ENCODE measurements around the gene GRIN3B.

GRIN3B gene

DNA sequence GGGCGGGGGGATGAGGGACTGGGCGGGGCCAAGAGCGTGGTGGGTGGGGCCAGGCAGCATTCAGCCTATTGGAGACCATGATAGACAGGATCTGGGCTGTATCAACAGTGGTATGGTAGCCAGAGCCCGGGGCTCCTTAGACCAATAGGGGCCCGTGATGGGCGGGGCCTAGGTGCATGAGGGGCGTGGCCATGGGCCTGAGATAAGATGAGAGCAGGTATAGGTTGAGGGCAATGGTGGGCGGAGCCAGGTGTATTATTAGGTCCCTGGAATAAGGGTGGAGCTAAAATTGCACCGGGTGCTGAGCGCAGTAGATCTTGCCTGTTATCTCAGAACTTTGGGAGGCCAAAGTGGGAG lies 45.0 kb downstream of the GRIN3B start:
- TF ChIP-seq, protein P1, sequence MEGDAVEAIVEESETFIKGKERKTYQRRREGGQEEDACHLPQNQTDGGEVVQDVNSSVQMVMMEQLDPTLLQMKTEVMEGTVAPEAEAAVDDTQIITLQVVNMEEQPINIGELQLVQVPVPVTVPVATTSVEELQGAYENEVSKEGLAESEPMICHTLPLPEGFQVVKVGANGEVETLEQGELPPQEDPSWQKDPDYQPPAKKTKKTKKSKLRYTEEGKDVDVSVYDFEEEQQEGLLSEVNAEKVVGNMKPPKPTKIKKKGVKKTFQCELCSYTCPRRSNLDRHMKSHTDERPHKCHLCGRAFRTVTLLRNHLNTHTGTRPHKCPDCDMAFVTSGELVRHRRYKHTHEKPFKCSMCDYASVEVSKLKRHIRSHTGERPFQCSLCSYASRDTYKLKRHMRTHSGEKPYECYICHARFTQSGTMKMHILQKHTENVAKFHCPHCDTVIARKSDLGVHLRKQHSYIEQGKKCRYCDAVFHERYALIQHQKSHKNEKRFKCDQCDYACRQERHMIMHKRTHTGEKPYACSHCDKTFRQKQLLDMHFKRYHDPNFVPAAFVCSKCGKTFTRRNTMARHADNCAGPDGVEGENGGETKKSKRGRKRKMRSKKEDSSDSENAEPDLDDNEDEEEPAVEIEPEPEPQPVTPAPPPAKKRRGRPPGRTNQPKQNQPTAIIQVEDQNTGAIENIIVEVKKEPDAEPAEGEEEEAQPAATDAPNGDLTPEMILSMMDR (IDR thresholded peaks at IDR 0.05; ENCODE audit: insufficient read depth, low read length): no peak
- TF ChIP-seq, protein P2, sequence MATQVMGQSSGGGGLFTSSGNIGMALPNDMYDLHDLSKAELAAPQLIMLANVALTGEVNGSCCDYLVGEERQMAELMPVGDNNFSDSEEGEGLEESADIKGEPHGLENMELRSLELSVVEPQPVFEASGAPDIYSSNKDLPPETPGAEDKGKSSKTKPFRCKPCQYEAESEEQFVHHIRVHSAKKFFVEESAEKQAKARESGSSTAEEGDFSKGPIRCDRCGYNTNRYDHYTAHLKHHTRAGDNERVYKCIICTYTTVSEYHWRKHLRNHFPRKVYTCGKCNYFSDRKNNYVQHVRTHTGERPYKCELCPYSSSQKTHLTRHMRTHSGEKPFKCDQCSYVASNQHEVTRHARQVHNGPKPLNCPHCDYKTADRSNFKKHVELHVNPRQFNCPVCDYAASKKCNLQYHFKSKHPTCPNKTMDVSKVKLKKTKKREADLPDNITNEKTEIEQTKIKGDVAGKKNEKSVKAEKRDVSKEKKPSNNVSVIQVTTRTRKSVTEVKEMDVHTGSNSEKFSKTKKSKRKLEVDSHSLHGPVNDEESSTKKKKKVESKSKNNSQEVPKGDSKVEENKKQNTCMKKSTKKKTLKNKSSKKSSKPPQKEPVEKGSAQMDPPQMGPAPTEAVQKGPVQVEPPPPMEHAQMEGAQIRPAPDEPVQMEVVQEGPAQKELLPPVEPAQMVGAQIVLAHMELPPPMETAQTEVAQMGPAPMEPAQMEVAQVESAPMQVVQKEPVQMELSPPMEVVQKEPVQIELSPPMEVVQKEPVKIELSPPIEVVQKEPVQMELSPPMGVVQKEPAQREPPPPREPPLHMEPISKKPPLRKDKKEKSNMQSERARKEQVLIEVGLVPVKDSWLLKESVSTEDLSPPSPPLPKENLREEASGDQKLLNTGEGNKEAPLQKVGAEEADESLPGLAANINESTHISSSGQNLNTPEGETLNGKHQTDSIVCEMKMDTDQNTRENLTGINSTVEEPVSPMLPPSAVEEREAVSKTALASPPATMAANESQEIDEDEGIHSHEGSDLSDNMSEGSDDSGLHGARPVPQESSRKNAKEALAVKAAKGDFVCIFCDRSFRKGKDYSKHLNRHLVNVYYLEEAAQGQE (IDR thresholded peaks at IDR 0.05; ENCODE audit: insufficient replicate concordance, low read depth): no peak
- TF ChIP-seq GABPA (IDR thresholded peaks at IDR 0.05; ENCODE audit: low read depth) (no peak), SPI1 (IDR thresholded peaks at IDR 0.05; ENCODE audit: borderline replicate concordance, low read depth) (no peak), POLR2AphosphoS5 (IDR thresholded peaks at IDR 0.05; ENCODE audit: low read depth) (no peak)
- DNase-seq (ENCODE audit: low read depth in 1 of 2, low spot score in 1 of 2): no peak
- Histone ChIP-seq H3K4me3 (replicated peaks; ENCODE audit: insufficient read depth, low read length) (no peak overlapping the region), H3K27me3 (ENCODE audit: insufficient read depth, poor library complexity, severe bottlenecking) (no peaks in the 10 kb centered on the region), H3K27ac (replicated peaks) (no peak overlapping the region)

DNA sequence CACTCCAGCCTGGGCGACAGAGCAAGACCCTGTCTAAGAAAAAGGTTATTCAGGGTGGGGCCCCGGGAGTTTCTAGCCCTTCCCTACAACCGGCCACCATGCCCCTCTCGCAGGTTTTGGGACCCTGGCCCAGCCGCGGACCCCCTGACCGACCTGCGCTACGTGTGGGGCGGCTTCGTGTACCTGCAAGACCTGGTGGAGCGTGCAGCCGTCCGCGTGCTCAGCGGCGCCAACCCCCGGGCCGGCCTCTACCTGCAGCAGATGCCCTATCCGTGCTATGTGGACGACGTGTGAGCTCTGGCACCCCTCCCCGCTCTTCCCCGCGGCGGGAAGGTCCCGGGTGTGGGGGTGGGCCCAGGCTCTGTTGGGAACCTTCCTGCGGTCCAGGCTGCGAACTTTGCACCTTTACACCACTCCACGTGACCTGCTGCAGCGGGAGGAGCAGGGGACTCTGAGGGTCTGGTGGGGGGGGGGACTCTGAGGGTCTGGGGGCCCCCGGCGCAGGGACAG lies 46.0 kb downstream of the GRIN3B start:
- no peak overlapping the region for H3K27ac ChIP-seq (replicated peaks)
- no peaks in the 10 kb centered on the region for H3K27me3 ChIP-seq (ENCODE audit: insufficient read depth, poor library complexity, severe bottlenecking)
- DNase-seq (ENCODE audit: low read depth in 1 of 2, low spot score in 1 of 2): no peak
- H3K4me3 ChIP-seq (replicated peaks; ENCODE audit: insufficient read depth, low read length): no peak overlapping the region
- TF ChIP-seq GABPA (IDR thresholded peaks at IDR 0.05; ENCODE audit: low read depth) (no peak), POLR2AphosphoS5 (IDR thresholded peaks at IDR 0.05; ENCODE audit: low read depth) (no peak)
- TF ChIP-seq, protein P1 (IDR thresholded peaks at IDR 0.05; ENCODE audit: insufficient read depth, low read length): no peak
- TF ChIP-seq, protein P2 (IDR thresholded peaks at IDR 0.05; ENCODE audit: insufficient replicate concordance, low read depth): no peak

DNA sequence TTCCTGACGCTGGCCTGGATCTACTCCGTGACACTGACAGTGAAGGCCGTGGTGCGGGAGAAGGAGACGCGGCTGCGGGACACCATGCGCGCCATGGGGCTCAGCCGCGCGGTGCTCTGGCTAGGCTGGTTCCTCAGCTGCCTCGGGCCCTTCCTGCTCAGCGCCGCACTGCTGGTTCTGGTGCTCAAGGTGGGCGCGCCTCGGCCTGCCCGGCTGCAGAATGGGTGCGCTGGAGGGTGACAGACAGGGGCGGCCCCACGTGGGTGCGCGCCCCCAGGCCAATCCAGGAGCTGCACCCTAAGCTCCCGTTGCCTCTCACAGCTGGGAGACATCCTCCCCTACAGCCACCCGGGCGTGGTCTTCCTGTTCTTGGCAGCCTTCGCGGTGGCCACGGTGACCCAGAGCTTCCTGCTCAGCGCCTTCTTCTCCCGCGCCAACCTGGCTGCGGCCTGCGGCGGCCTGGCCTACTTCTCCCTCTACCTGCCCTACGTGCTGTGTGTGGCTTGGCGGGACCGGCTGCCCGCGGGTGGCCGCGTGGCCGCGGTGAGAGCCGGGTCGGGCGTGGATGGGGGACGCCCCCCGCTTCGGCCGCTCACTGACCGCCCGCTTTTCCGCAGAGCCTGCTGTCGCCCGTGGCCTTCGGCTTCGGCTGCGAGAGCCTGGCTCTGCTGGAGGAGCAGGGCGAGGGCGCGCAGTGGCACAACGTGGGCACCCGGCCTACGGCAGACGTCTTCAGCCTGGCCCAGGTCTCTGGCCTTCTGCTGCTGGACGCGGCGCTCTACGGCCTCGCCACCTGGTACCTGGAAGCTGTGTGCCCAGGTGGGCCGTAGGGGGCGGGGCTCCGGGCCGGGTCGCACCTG lies 46.8 kb downstream of the GRIN3B start:
- no peak for DNase-seq (ENCODE audit: low read depth in 1 of 2, low spot score in 1 of 2)
- Histone ChIP-seq H3K4me3 (replicated peaks; ENCODE audit: insufficient read depth, low read length) (no peak overlapping the region), H3K27ac (replicated peaks) (no peak overlapping the region), H3K27me3 (ENCODE audit: insufficient read depth, poor library complexity, severe bottlenecking) (no peaks in the 10 kb centered on the region)
- TF ChIP-seq, protein P2 (IDR thresholded peaks at IDR 0.05; ENCODE audit: insufficient replicate concordance, low read depth): no peak
- TF ChIP-seq, protein P1 (IDR thresholded peaks at IDR 0.05; ENCODE audit: insufficient read depth, low read length): no peak
- TF ChIP-seq GABPA (IDR thresholded peaks at IDR 0.05; ENCODE audit: low read depth) (no peak), POLR2AphosphoS5 (IDR thresholded peaks at IDR 0.05; ENCODE audit: low read depth) (no peak), SPI1 (IDR thresholded peaks at IDR 0.05; ENCODE audit: borderline replicate concordance, low read depth) (no peak)
